ENCODE results near the gene C1QTNF1. TPM values are rescaled to one million over a fixed set of nuclear protein-coding genes. Genes with fewer than 3 reads are reported as not detected.

C1QTNF1 gene
- total RNA-seq, 3 donors from 2014 or later (not counting 1 experiment from before 2014, with no cell fraction given): 0.20 to 0.28 TPM; not detected in 1

DNA sequence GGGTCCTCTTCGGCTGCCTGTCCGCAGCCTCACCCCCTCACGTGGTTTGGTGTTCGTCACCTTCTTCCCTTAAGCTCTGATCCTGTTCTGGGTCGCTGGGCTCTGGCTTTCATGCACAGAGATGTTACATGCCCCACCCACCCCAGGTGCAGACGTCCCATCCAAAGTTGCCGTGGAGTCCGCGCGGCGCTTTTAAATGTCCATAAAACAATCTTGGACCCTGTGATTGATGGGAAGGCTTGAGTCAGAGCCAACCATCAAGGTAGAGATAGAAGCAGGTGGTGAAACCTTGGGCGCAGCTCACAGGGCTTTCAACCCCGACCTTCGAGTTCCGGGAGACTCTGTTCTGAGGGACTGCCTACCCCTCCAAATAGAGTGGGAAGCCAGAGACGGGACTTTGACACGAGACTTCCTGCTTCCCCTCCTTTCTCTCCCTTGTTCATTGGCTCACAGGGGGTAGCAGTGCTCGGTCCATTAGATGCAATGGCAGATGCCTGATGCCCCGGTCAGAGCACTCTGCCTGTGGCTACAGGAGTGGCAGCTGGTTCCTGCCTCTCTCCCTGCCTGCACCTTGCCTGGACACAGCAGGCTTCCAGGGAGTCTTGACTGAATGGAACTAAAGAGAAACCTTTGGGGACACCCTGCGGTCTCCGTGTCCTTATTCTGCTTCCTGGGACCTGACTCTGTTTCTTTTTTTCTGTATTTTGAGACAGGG, 54.7 kb downstream of the C1QTNF1 start:
- no peaks in the 10 kb centered on the region for H3K36me3 Mint-ChIP-seq
- 95% methylated on average over 21 of the region's 21 CpGs for WGBS (ENCODE audit: insufficient coverage)
- H3K4me3 Mint-ChIP-seq: no peak overlapping the region
- H3K27me3 Mint-ChIP-seq (ENCODE audit: low read depth in 2 of 2): no peaks in the 10 kb centered on the region
- Histone ChIP-seq H3K9me3 (ENCODE audit: control insufficient read depth, insufficient read depth, low read length) (no peaks in the 10 kb centered on the region), H3K27me3 (ENCODE audit: control insufficient read depth, insufficient read depth, low read length) (no peaks in the 10 kb centered on the region), H3K4me1 (ENCODE audit: control insufficient read depth, insufficient read depth, low read length) (peaks cover 22% of the 10 kb centered on the region), H3K36me3 (ENCODE audit: control insufficient read depth, insufficient read depth, low read length) (peaks cover 23% of the 10 kb centered on the region), H3K27ac (ENCODE audit: low read length) (no peak overlapping the region), H3K4me3 (ENCODE audit: low read length) (no peak overlapping the region)
- peaks cover 10 to 25% of the 10 kb centered on the region in 2 donors for H3K4me1 Mint-ChIP-seq
- no peaks in the 10 kb centered on the region for H3K9me3 Mint-ChIP-seq
- DNase-seq (no peak), ATAC-seq (no peak)
- intact Hi-C loops (cut with micrococcal nuclease): no loop called here
- TF ChIP-seq, protein P1, sequence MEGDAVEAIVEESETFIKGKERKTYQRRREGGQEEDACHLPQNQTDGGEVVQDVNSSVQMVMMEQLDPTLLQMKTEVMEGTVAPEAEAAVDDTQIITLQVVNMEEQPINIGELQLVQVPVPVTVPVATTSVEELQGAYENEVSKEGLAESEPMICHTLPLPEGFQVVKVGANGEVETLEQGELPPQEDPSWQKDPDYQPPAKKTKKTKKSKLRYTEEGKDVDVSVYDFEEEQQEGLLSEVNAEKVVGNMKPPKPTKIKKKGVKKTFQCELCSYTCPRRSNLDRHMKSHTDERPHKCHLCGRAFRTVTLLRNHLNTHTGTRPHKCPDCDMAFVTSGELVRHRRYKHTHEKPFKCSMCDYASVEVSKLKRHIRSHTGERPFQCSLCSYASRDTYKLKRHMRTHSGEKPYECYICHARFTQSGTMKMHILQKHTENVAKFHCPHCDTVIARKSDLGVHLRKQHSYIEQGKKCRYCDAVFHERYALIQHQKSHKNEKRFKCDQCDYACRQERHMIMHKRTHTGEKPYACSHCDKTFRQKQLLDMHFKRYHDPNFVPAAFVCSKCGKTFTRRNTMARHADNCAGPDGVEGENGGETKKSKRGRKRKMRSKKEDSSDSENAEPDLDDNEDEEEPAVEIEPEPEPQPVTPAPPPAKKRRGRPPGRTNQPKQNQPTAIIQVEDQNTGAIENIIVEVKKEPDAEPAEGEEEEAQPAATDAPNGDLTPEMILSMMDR (IDR thresholded peaks at IDR 0.05): no peak
- no peak overlapping the region for H3K27ac Mint-ChIP-seq

DNA sequence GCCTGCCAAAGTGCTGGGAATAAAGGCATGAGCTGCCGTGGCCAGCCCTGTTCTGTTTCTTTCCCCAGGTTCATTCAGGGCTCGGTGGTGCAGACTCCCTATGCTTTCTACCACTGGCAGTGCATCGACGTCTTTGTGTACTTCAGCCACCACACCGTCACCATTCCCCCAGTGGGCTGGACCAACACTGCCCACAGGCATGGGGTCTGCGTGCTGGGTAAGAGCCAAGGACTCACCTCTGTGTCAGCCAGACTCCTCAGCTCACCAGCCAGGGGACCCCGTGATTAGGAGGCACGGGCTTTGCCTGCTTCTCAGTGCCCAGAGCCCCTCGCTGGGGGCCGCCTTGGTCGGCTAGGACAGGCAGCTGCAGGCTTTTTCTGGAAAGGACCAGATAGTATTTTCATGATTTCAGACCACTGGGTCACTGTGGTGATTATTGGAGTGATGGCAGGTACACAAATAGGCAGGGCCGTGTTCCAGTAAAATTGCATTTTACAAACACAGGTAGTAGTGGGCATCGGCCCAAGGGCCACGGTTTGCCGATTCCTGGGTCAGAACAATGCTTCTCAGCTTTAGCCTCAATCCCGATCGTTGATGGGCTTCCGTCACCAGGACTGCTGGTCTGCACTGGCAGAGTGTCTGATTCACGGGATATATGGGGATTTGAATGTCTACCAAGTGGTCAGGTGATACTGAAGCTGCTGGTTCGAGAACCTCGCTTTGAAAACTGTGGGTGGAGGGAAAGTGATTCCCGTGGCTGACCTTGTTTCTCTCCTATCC, 55.6 kb downstream of the C1QTNF1 start:
- intact Hi-C loops (cut with micrococcal nuclease): no loop called here
- no peaks in the 10 kb centered on the region for H3K9me3 Mint-ChIP-seq
- H3K9me3 ChIP-seq (ENCODE audit: control insufficient read depth, insufficient read depth, low read length): no peaks in the 10 kb centered on the region
- no peaks in the 10 kb centered on the region for H3K27me3 ChIP-seq (ENCODE audit: control insufficient read depth, insufficient read depth, low read length)
- 98% methylated on average over 22 of the region's 22 CpGs for WGBS (ENCODE audit: insufficient coverage)
- TF ChIP-seq, protein P1 (IDR thresholded peaks at IDR 0.05): no peak
- peaks cover 30% of the 10 kb centered on the region for H3K36me3 ChIP-seq (ENCODE audit: control insufficient read depth, insufficient read depth, low read length)
- ATAC-seq: no peak
- no peak overlapping the region for H3K4me3 ChIP-seq (ENCODE audit: low read length)
- H3K27me3 Mint-ChIP-seq (ENCODE audit: low read depth in 2 of 2): no peaks in the 10 kb centered on the region
- H3K4me1 Mint-ChIP-seq: peaks cover 10 to 19% of the 10 kb centered on the region in 2 donors
- no peak overlapping the region for H3K27ac ChIP-seq (ENCODE audit: low read length)
- DNase-seq: no peak
- H3K4me3 Mint-ChIP-seq: no peak overlapping the region
- peaks cover 13% of the 10 kb centered on the region for H3K4me1 ChIP-seq (ENCODE audit: control insufficient read depth, insufficient read depth, low read length)
- no peak overlapping the region for H3K27ac Mint-ChIP-seq
- H3K36me3 Mint-ChIP-seq: no peaks in the 10 kb centered on the region

DNA sequence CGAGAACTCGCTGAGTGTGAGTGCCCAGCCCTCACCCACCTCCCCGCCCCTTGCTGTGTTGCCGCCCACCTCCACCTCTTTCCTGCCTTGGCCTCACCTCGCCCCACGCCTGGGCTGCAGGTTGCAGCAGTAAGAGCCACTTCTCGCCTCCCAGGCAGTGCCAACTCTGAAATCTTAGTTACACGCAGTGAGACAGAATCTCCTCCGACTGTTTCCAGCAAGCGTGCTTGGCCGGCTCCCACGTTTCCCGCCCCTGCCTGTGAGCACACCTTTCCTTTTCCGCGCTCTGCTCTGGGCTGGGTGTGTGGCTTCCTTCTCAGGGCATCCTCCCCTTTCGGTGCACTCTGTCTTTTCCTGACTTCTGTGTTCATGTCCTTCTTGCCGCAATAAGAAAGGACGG, 56.4 kb downstream of the C1QTNF1 start:
- ATAC-seq (no peak), DNase-seq (no peak)
- intact Hi-C loops (cut with micrococcal nuclease): no loop called here
- H3K4me1 Mint-ChIP-seq: peaks cover 7 to 13% of the 10 kb centered on the region in 2 donors
- Histone ChIP-seq H3K4me1 (ENCODE audit: control insufficient read depth, insufficient read depth, low read length) (peaks cover 11% of the 10 kb centered on the region), H3K4me3 (ENCODE audit: low read length) (no peak overlapping the region), H3K27me3 (ENCODE audit: control insufficient read depth, insufficient read depth, low read length) (no peaks in the 10 kb centered on the region), H3K36me3 (ENCODE audit: control insufficient read depth, insufficient read depth, low read length) (peaks cover 37% of the 10 kb centered on the region), H3K27ac (ENCODE audit: low read length) (no peak overlapping the region), H3K9me3 (ENCODE audit: control insufficient read depth, insufficient read depth, low read length) (no peaks in the 10 kb centered on the region)
- WGBS (ENCODE audit: insufficient coverage): 95% methylated on average over 18 of the region's 18 CpGs
- H3K9me3 Mint-ChIP-seq: no peaks in the 10 kb centered on the region
- no peak overlapping the region for H3K27ac Mint-ChIP-seq
- H3K27me3 Mint-ChIP-seq (ENCODE audit: low read depth in 2 of 2): no peaks in the 10 kb centered on the region
- no peaks in the 10 kb centered on the region for H3K36me3 Mint-ChIP-seq
- TF ChIP-seq, protein P1 (IDR thresholded peaks at IDR 0.05): no peak
- H3K4me3 Mint-ChIP-seq: no peak overlapping the region
